H9 (cell line): ENCODE measurements around the gene PDE4B. TPM values are rescaled to one million over a fixed set of nuclear protein-coding genes. Genes with fewer than 3 reads are reported as not detected.

Source experiments
- DNase-seq: peaks from one replicate; pipeline ENCODE4 v3.0.0-alpha.2; 2017
- H2AFZ ChIP-seq: one replicate; pipeline ENCODE4 v1.6.1; 2013; ENCODE audit warnings: mild to moderate bottlenecking, low read length, control low read depth, moderate library complexity
- H2AK5ac ChIP-seq: 2 replicates; pipeline ENCODE4 v1.6.1; 2013; ENCODE audit warnings: low read length, control low read depth, mixed read lengths; ENCODE audit not compliant: insufficient read length
- H2BK120ac ChIP-seq: one replicate; pipeline ENCODE4 v1.6.1; 2013; ENCODE audit warnings: low read depth, mild to moderate bottlenecking, low read length, control low read depth, inconsistent platforms; ENCODE audit not compliant: poor library complexity, severe bottlenecking
- H2BK12ac ChIP-seq: 2 replicates; pipeline ENCODE4 v1.6.1; 2013; ENCODE audit warnings: low read length, control low read depth, mixed read lengths, low read depth; ENCODE audit not compliant: insufficient read length
- H2BK15ac ChIP-seq: 2 replicates; pipeline ENCODE4 v1.6.1; 2013; ENCODE audit warnings: low read depth, low read length, control low read depth
- H2BK20ac ChIP-seq: one replicate; pipeline ENCODE4 v1.6.1; 2013; ENCODE audit warnings: low read depth, mild to moderate bottlenecking, low read length, control low read depth, inconsistent platforms; ENCODE audit not compliant: poor library complexity, severe bottlenecking
- H2BK5ac ChIP-seq: 2 replicates; pipeline ENCODE4 v1.6.1; 2013; ENCODE audit warnings: low read length, control low read depth, mixed read lengths; ENCODE audit not compliant: insufficient read length
- H3K14ac ChIP-seq: 2 replicates; pipeline ENCODE4 v1.6.1; 2013; ENCODE audit warnings: low read length, control low read depth; ENCODE audit not compliant: insufficient read depth
- H3K18ac ChIP-seq: 2 replicates; pipeline ENCODE4 v1.6.1; 2013; ENCODE audit warnings: low read depth, mild to moderate bottlenecking, mixed read lengths, low read length, control low read depth; ENCODE audit not compliant: insufficient read length
- H3K23ac ChIP-seq: 2 replicates; pipeline ENCODE4 v1.6.1; 2013; ENCODE audit warnings: low read length, control low read depth, mixed read lengths, low read depth; ENCODE audit not compliant: insufficient read length
- H3K23me2 ChIP-seq: 2 replicates; pipeline ENCODE4 v1.6.1; 2013; ENCODE audit warnings: low read depth, mild to moderate bottlenecking, mixed read lengths, low read length, control low read depth; ENCODE audit not compliant: insufficient read length, poor library complexity, severe bottlenecking
- H3K27ac ChIP-seq: 2 replicates; pipeline ENCODE4 v1.5.1; 2013; ENCODE audit warnings: low read length, control low read depth, mixed read lengths, low read depth; ENCODE audit not compliant: insufficient read length
- H3K27me3 ChIP-seq: 2 replicates; pipeline ENCODE4 v1.6.1; 2013; ENCODE audit warnings: low read length, control low read depth, inconsistent platforms; ENCODE audit not compliant: insufficient read depth
- H3K4ac ChIP-seq: 2 replicates; pipeline ENCODE4 v1.6.1; 2013; ENCODE audit warnings: low read depth, mild to moderate bottlenecking, control low read depth, inconsistent platforms, low read length, moderate library complexity
- H3K4me1 ChIP-seq: 2 replicates; pipeline ENCODE4 v1.6.1; 2013; ENCODE audit warnings: low read length, control low read depth, inconsistent platforms; ENCODE audit not compliant: insufficient read depth
- H3K4me2 ChIP-seq: 2 replicates; pipeline ENCODE4 v1.6.1; 2013; ENCODE audit warnings: low read length, control low read depth, mixed read lengths; ENCODE audit not compliant: insufficient read length, insufficient read depth
- H3K56ac ChIP-seq: 2 replicates; pipeline ENCODE4 v1.6.1; 2013; ENCODE audit warnings: low read depth, mild to moderate bottlenecking, mixed read lengths, low read length, control low read depth; ENCODE audit not compliant: insufficient read length
- H3K79me1 ChIP-seq: 2 replicates; pipeline ENCODE4 v1.6.1; 2013; ENCODE audit warnings: low read depth, mild to moderate bottlenecking, moderate library complexity, low read length, control low read depth, inconsistent platforms; ENCODE audit not compliant: insufficient read depth, poor library complexity, severe bottlenecking
- H3K79me2 ChIP-seq: 2 replicates; pipeline ENCODE4 v1.6.1; 2013; ENCODE audit warnings: low read length, control low read depth, inconsistent platforms; ENCODE audit not compliant: insufficient read depth
- H3K9ac ChIP-seq: 2 replicates; pipeline ENCODE4 v1.6.1; 2013; ENCODE audit warnings: low read length, control low read depth, mixed read lengths; ENCODE audit not compliant: insufficient read length; ENCODE audit errors: extremely low read depth
- H3K9me3 ChIP-seq: one replicate; pipeline ENCODE4 v1.6.1; 2013; ENCODE audit warnings: low read depth, low read length, inconsistent platforms; ENCODE audit not compliant: control insufficient read depth
- H3T11ph ChIP-seq: one replicate; pipeline ENCODE4 v1.6.1; 2013; ENCODE audit warnings: mild to moderate bottlenecking, low read length, control low read depth, inconsistent platforms
- H4K20me1 ChIP-seq: one replicate; pipeline ENCODE4 v1.6.1; 2013; ENCODE audit not compliant: control insufficient read depth, insufficient read length, insufficient read depth
- H4K5ac ChIP-seq: 2 replicates; pipeline ENCODE4 v1.6.1; 2013; ENCODE audit warnings: low read depth, mild to moderate bottlenecking, mixed read lengths, low read length, control low read depth; ENCODE audit not compliant: insufficient read length
- H4K8ac ChIP-seq: replicated peaks from 2 replicates; pipeline ENCODE4 v1.6.1; 2013; ENCODE audit warnings: low read length, control low read depth, mixed read lengths, low read depth; ENCODE audit not compliant: insufficient read length
- H4K91ac ChIP-seq: 2 replicates; pipeline ENCODE4 v1.6.1; 2013; ENCODE audit warnings: low read depth, mild to moderate bottlenecking, moderate library complexity, mixed read lengths, low read length, control low read depth; ENCODE audit not compliant: insufficient read length
- H3K27ac Mint-ChIP-seq, 3 experiments: 2 replicates in 2 of 3; 3 replicates in 1 of 3; pipeline ENCODE4 v1.8.0; 2020 to 2021; ENCODE audit warnings: mixed read lengths in 3 of 3, mild to moderate bottlenecking in 1 of 3, moderate library complexity in 1 of 3
- H3K27me3 Mint-ChIP-seq: 2 replicates; pipeline ENCODE4 v1.8.0; 2021; ENCODE audit warnings: low read depth, mild to moderate bottlenecking, moderate library complexity, mixed read lengths
- H3K36me3 Mint-ChIP-seq, 3 experiments: 2 replicates in 2 of 3; 3 replicates in 1 of 3; pipeline ENCODE4 v1.8.0; 2020 to 2021; ENCODE audit warnings: low read depth in 3 of 3, mixed read lengths in 3 of 3; ENCODE audit not compliant: insufficient read depth in 1 of 3
- H3K4me1 Mint-ChIP-seq, 2 experiments: 2 replicates each; pipeline ENCODE4 v1.8.0; 2020; ENCODE audit warnings: mixed read lengths in 2 of 2
- H3K4me3 Mint-ChIP-seq, 2 experiments: 2 replicates in 1 of 2; 3 replicates in 1 of 2; pipeline ENCODE4 v1.8.0; 2020 to 2021; ENCODE audit warnings: mild to moderate bottlenecking in 2 of 2, mixed read lengths in 2 of 2, moderate library complexity in 1 of 2
- H3K9me3 Mint-ChIP-seq, 2 experiments: 2 replicates in 1 of 2; 3 replicates in 1 of 2; pipeline ENCODE4 v1.8.0; 2020; ENCODE audit warnings: mild to moderate bottlenecking in 2 of 2, mixed read lengths in 2 of 2, moderate library complexity in 1 of 2
- total RNA-seq: library from RNA; stranded (reverse); gene quantifications from 2 replicates; pipeline ENCODE4 v1.2.1, GENCODE V29; 2021
- TF ChIP-seq, protein P1 (sequence below): fragments of 200-600 bp; sonication (generic); conservative IDR thresholded peaks from 3 replicates; pipeline ENCODE4 v1.8.0; 2021; ENCODE audit warnings: antibody characterized with exemption, mild to moderate bottlenecking

Gene PDE4B
- total RNA-seq, 1 experiment from 2014 or later, result 19.8 TPM

DNA sequence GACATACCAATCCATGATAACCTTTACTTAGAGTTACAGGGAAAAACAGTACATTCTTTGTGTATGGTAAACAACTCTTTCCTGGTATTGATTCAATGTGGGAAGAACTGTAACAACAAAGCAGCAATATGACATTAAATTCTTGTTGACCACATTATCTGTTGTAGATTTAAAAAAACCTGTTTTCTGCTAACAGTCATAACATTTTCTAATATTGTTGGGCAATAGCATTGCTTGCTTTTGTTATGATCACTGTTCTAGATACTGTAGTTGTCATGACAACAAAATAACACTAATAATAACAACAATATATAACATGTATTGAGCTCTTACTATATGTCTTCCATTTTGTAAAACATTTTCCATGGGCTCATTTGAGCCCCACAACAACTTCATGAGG, 54.2 kb downstream of the PDE4B start:
- H3K27me3 Mint-ChIP-seq, result peaks cover 2% of the 10 kb centered on the region
- Histone ChIP-seq H3K27me3 (no peaks in the 10 kb centered on the region), H2AFZ (no peak overlapping the region), H3K18ac (no peak overlapping the region), H3K23me2 (no peaks in the 10 kb centered on the region), H2BK20ac (no peak overlapping the region), H3T11ph (no peak overlapping the region), H3K4me2 (no peak overlapping the region), H2AK5ac (no peak overlapping the region), H2BK15ac (no peak overlapping the region), H3K4ac (no peak overlapping the region), H2BK120ac (no peak overlapping the region), H4K8ac (no peak overlapping the region), H3K14ac (no peak overlapping the region), H3K23ac (no peak overlapping the region), H4K5ac (no peak overlapping the region), H3K9ac (no peak overlapping the region), H4K91ac (no peak overlapping the region), H3K27ac (no peak overlapping the region), H3K56ac (no peak overlapping the region), H2BK5ac (no peak overlapping the region), H3K4me1 (no peaks in the 10 kb centered on the region), H3K9me3 (no peaks in the 10 kb centered on the region), H2BK12ac (no peak overlapping the region), H4K20me1 (no peaks in the 10 kb centered on the region), H3K79me1 (no peaks in the 10 kb centered on the region), H3K79me2 (no peaks in the 10 kb centered on the region)
- peaks cover 7 to 8% of the 10 kb centered on the region in 2 experiments; a peak in 4 of 5 replicates for H3K9me3 Mint-ChIP-seq
- DNase-seq, result no peak
- no peak overlapping the region for H3K4me3 Mint-ChIP-seq
- H3K36me3 Mint-ChIP-seq, result no peaks in the 10 kb centered on the region
- TF ChIP-seq, protein P1, sequence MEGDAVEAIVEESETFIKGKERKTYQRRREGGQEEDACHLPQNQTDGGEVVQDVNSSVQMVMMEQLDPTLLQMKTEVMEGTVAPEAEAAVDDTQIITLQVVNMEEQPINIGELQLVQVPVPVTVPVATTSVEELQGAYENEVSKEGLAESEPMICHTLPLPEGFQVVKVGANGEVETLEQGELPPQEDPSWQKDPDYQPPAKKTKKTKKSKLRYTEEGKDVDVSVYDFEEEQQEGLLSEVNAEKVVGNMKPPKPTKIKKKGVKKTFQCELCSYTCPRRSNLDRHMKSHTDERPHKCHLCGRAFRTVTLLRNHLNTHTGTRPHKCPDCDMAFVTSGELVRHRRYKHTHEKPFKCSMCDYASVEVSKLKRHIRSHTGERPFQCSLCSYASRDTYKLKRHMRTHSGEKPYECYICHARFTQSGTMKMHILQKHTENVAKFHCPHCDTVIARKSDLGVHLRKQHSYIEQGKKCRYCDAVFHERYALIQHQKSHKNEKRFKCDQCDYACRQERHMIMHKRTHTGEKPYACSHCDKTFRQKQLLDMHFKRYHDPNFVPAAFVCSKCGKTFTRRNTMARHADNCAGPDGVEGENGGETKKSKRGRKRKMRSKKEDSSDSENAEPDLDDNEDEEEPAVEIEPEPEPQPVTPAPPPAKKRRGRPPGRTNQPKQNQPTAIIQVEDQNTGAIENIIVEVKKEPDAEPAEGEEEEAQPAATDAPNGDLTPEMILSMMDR, result no peak
- no peaks in the 10 kb centered on the region for H3K4me1 Mint-ChIP-seq
- H3K27ac Mint-ChIP-seq, result no peak overlapping the region
